Loucy (cell line): ENCODE results near the gene TRIM29.

Experiments
- H2AFZ ChIP-seq: fragments of 200-600 bp; sonication (generic); 2 replicates; pipeline ENCODE4 v1.6.0; 2016; ENCODE audit warnings: antibody characterized with exemption, mild to moderate bottlenecking, low read length, moderate library complexity
- H3F3A ChIP-seq: fragments of 200-600 bp; 2 replicates; pipeline ENCODE4 v1.6.0; 2016; ENCODE audit warnings: antibody characterized with exemption, low read depth, mild to moderate bottlenecking
- H3K27me3 ChIP-seq: fragments of 200-600 bp; sonication (generic); 2 replicates; pipeline ENCODE4 v1.6.1; 2014; ENCODE audit warnings: low read length, mild to moderate bottlenecking; ENCODE audit not compliant: insufficient read depth, poor library complexity, severe bottlenecking
- H3K36me3 ChIP-seq: fragments of 200-600 bp; sonication (generic); 2 replicates; pipeline ENCODE4 v1.6.1; 2016; ENCODE audit warnings: low read length; ENCODE audit not compliant: insufficient read depth
- H3K4me1 ChIP-seq: fragments of 200-600 bp; sonication (generic); 2 replicates; pipeline ENCODE4 v1.5.1; 2014; ENCODE audit warnings: low read length, mild to moderate bottlenecking; ENCODE audit not compliant: insufficient read depth, poor library complexity, severe bottlenecking
- H3K4me2 ChIP-seq: fragments of 200-600 bp; sonication (generic); 2 replicates; pipeline ENCODE4 v1.6.0; 2014; ENCODE audit warnings: antibody characterized with exemption, low read length, low read depth, mild to moderate bottlenecking; ENCODE audit not compliant: poor library complexity, severe bottlenecking
- H3K4me3 ChIP-seq: fragments of 200-600 bp; sonication (generic); 2 replicates; pipeline ENCODE4 v1.5.1; 2014; ENCODE audit warnings: low read length, mild to moderate bottlenecking, mixed read lengths; ENCODE audit not compliant: poor library complexity, severe bottlenecking
- H3K79me2 ChIP-seq: fragments of 200-600 bp; sonication (generic); 2 replicates; pipeline ENCODE4 v1.6.1; 2014; ENCODE audit warnings: low read length; ENCODE audit not compliant: insufficient read depth
- H3K9ac ChIP-seq: fragments of 200-600 bp; sonication (generic); 2 replicates; pipeline ENCODE4 v1.6.0; 2014; ENCODE audit warnings: mild to moderate bottlenecking, low read depth, low read length, moderate library complexity; ENCODE audit not compliant: poor library complexity, severe bottlenecking
- H3K9me2 ChIP-seq: fragments of 200-600 bp; sonication (generic); replicated peaks from 2 replicates; pipeline ENCODE4 v1.6.1; 2016; ENCODE audit warnings: low read depth, low read length, mixed read lengths
- H3K9me3 ChIP-seq: fragments of 200-600 bp; sonication (generic); 2 replicates; pipeline ENCODE4 v1.6.1; 2014; ENCODE audit warnings: mild to moderate bottlenecking, antibody characterized with exemption, low read length, low read depth; ENCODE audit not compliant: insufficient read depth
- H4K20me1 ChIP-seq: fragments of 200-600 bp; sonication (generic); 2 replicates; pipeline ENCODE4 v1.6.0; 2014; ENCODE audit warnings: antibody characterized with exemption, low read length, mild to moderate bottlenecking; ENCODE audit not compliant: insufficient read depth, poor library complexity, severe bottlenecking
- EZH2phosphoT487 ChIP-seq: fragments of 200-600 bp; IDR thresholded peaks from 2 replicates; pipeline ENCODE4 v1.6.1; 2018; ENCODE audit warnings: antibody characterized with exemption, mild to moderate bottlenecking, moderate library complexity, borderline replicate concordance
- TF ChIP-seq, protein P1 (sequence below): fragments of 200-600 bp; sonication (generic); conservative IDR thresholded peaks from 2 replicates; pipeline ENCODE4 v1.5.1; 2014; ENCODE audit warnings: mild to moderate bottlenecking, antibody characterized with exemption, low read length

TRIM29 gene

GRCh38 chr11:120121914-120122473 lies 15.9 kb downstream of the TRIM29 start:
- H3K9me2 ChIP-seq, result no peaks in the 10 kb centered on the region
- no peaks in the 10 kb centered on the region for H3K27me3 ChIP-seq
- no peak for TF ChIP-seq EZH2phosphoT487
- TF ChIP-seq, protein P1, sequence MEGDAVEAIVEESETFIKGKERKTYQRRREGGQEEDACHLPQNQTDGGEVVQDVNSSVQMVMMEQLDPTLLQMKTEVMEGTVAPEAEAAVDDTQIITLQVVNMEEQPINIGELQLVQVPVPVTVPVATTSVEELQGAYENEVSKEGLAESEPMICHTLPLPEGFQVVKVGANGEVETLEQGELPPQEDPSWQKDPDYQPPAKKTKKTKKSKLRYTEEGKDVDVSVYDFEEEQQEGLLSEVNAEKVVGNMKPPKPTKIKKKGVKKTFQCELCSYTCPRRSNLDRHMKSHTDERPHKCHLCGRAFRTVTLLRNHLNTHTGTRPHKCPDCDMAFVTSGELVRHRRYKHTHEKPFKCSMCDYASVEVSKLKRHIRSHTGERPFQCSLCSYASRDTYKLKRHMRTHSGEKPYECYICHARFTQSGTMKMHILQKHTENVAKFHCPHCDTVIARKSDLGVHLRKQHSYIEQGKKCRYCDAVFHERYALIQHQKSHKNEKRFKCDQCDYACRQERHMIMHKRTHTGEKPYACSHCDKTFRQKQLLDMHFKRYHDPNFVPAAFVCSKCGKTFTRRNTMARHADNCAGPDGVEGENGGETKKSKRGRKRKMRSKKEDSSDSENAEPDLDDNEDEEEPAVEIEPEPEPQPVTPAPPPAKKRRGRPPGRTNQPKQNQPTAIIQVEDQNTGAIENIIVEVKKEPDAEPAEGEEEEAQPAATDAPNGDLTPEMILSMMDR, result no peak
- no peaks in the 10 kb centered on the region for H3K9me3 ChIP-seq
- no peaks in the 10 kb centered on the region for H4K20me1 ChIP-seq
- no peaks in the 10 kb centered on the region for H3F3A ChIP-seq
- H3K79me2 ChIP-seq, result no peaks in the 10 kb centered on the region
- no peaks in the 10 kb centered on the region for H3K4me1 ChIP-seq
- H2AFZ ChIP-seq, result no peak overlapping the region
- H3K4me3 ChIP-seq, result no peak overlapping the region
- H3K4me2 ChIP-seq, result no peak overlapping the region
- H3K9ac ChIP-seq, result no peak overlapping the region
- H3K36me3 ChIP-seq, result no peaks in the 10 kb centered on the region

DNA sequence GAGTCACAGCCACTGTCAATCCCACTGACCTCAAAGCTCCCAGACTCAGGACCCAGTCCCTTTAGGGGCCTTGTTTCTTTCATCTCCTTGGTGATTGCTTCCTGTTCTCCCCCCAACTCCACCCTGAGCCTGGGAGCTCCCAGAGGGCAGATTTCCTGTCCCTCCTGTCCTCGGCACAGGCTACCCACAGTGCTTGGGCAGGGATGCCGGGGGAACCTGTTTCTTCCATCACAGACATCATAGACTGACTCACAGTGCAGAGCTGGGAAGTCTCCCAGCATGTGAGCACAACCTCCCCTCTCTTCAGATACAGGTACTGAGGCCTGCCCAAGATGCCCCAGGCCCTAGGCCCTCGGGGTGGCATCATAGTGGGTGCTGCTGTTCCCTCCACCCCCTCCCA lies 16.6 kb downstream of the TRIM29 start:
- Histone ChIP-seq H3K27me3 (no peaks in the 10 kb centered on the region), H3F3A (no peaks in the 10 kb centered on the region), H3K36me3 (no peaks in the 10 kb centered on the region), H3K4me2 (no peak overlapping the region), H3K4me3 (no peak overlapping the region), H4K20me1 (no peaks in the 10 kb centered on the region), H3K9me2 (no peaks in the 10 kb centered on the region), H3K9me3 (no peaks in the 10 kb centered on the region), H2AFZ (no peak overlapping the region), H3K4me1 (no peaks in the 10 kb centered on the region), H3K79me2 (no peaks in the 10 kb centered on the region), H3K9ac (no peak overlapping the region)
- TF ChIP-seq EZH2phosphoT487, result no peak
- TF ChIP-seq, protein P1, result no peak

DNA sequence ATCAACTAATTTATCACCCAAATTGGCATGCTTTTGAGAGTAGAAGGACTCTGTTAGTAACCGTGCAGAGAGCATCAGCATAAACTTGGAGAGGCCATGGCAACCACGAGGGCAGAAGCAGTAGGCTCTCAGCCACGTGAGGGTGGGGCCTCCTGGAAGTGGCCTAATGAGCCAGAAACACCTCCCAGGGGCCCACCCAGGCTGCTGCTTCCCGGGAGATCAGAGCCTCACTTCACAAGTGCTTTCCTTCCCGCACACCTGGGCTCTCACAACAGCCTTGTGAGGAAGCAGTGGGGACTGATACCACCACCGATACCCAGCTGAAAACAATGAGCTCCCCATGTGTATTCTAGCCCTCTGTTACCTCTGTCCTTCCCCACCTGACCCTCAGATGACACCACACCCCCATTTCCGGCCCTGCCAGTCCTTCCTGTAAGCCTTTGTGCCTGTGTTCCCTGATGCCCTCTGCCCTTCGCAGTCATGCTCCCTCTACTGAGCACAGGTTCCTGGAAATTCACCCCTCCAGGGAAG lies 17.0 kb downstream of the TRIM29 start:
- no peak overlapping the region for H3K9ac ChIP-seq
- no peaks in the 10 kb centered on the region for H3K4me1 ChIP-seq
- no peaks in the 10 kb centered on the region for H3K27me3 ChIP-seq
- TF ChIP-seq, protein P1, result no peak
- no peak for TF ChIP-seq EZH2phosphoT487
- H3K4me2 ChIP-seq, result no peak overlapping the region
- no peak overlapping the region for H3K4me3 ChIP-seq
- no peaks in the 10 kb centered on the region for H3K79me2 ChIP-seq
- H3F3A ChIP-seq, result no peaks in the 10 kb centered on the region
- H4K20me1 ChIP-seq, result no peaks in the 10 kb centered on the region
- no peaks in the 10 kb centered on the region for H3K9me2 ChIP-seq
- no peaks in the 10 kb centered on the region for H3K36me3 ChIP-seq
- H2AFZ ChIP-seq, result no peak overlapping the region
- H3K9me3 ChIP-seq, result no peaks in the 10 kb centered on the region
